Prostate gland (tissue), 2 donors: ENCODE data around the gene ATP5PB. TPM values are rescaled to one million over a fixed set of nuclear protein-coding genes. Genes with fewer than 3 reads are reported as not detected.

Source experiments
- DNase-seq: peaks from one replicate; pipeline ENCODE4 v3.0.0-alpha.2; 2019; ENCODE audit warnings: low spot score
- H3K27ac ChIP-seq, 2 donors: fragments of 200-600 bp; sonication (generic); 2 replicates each; pipeline ENCODE4 v1.5.1; 2017 to 2019
- H3K27me3 ChIP-seq: fragments of 200-600 bp; sonication (generic); replicated peaks from 2 replicates; pipeline ENCODE4 v1.5.1; 2019; ENCODE audit not compliant: insufficient read depth
- H3K36me3 ChIP-seq, 2 donors: fragments of 200-600 bp; sonication (generic); 1 replicate in 1 of 2; 2 replicates in 1 of 2; pipeline versions ENCODE4 v1.5.1 to v1.8.1; 2017 to 2019
- H3K4me1 ChIP-seq: fragments of 200-600 bp; sonication (generic); replicated peaks from 2 replicates; pipeline ENCODE4 v1.5.1; 2019
- H3K4me3 ChIP-seq, 2 donors: fragments of 200-600 bp; sonication (generic); 2 replicates each; pipeline ENCODE4 v1.5.1; 2017 to 2019
- H3K9me3 ChIP-seq: fragments of 200-600 bp; sonication (generic); 2 replicates; pipeline ENCODE4 v1.5.1; 2017
- CTCF ChIP-seq, 4 experiments: fragments of 200-600 bp in 2 of 4; fragments of 450-650 bp in 2 of 4; sonication (generic) in 2 of 4; IDR thresholded peaks; 1 replicate in 3 of 4; 2 replicates in 1 of 4; pipeline ENCODE4 v1.5.1; 2016 to 2019; ENCODE audit warnings: antibody characterized with exemption in 4 of 4, mild to moderate bottlenecking in 2 of 4, moderate library complexity in 2 of 4
- POLR2A ChIP-seq: fragments of 450-650 bp; IDR thresholded peaks from one replicate; pipeline ENCODE4 v1.6.1; 2016; ENCODE audit warnings: antibody characterized with exemption, mild to moderate bottlenecking
- POLR2AphosphoS5 ChIP-seq: sonication (generic); formaldehyde crosslinking; IDR thresholded peaks from one replicate; pipeline ENCODE4 v1.6.1; 2017; ENCODE audit warnings: antibody characterized with exemption
- WGBS: methylation state at CpG from one replicate; pipeline ENCODE4 v1.1.5; 2018; 5-methylcytosine and 5-hydroxymethylcytosine counted together
- intact Hi-C: fragments of 100-400 bp; cut with DNase I; formaldehyde crosslinking; loops from one replicate; pipeline ENCODE4 v1.14.2; 2022
- total RNA-seq, 2 donors: library from RNA; depleted of rRNA; stranded (reverse); fragments of >200 nt; gene quantifications; one replicate each; pipeline ENCODE4 v1.1.0, GENCODE V29; 2016

The ATP5PB gene
- total RNA-seq, result 100 to 1,000 TPM; 144 to 192 TPM

GRCh38 chr1:111448918-111449702 lies at the start of gene ATP5PB, which contains the start of gene WDR77:
ATP5PB (plus strand) TSS chr1:111449464; CDS start chr1:111449542, 78 bp downstream.
WDR77 (minus strand) TSS chr1:111449256; CDS start chr1:111449169, 87 bp downstream.
- TF ChIP-seq POLR2AphosphoS5 (peak; percentile 96), POLR2A (peak; percentile 12), CTCF (IDR thresholded peaks at IDR 0.05) (no peak)
- no peaks in the 10 kb centered on the region for H3K36me3 ChIP-seq
- H3K4me3 ChIP-seq, result peak within 1 kb of the TSS; percentile 71 to 91
- H3K27ac ChIP-seq, result peak within 1 kb of the TSS; percentile 69 to 82
- intact Hi-C loops, result no loop called here
- peak; percentile 97 for DNase-seq
- under 1% methylated on average over 48 of the region's 54 CpGs for WGBS
- H3K4me1 ChIP-seq, result no peaks in the 10 kb centered on the region
- no peaks in the 10 kb centered on the region for H3K9me3 ChIP-seq
- H3K27me3 ChIP-seq, result no peaks in the 10 kb centered on the region

- TF ChIP-seq POLR2AphosphoS5 (peak; percentile 29), POLR2A (no peak), CTCF (IDR thresholded peaks at IDR 0.05) (peak; percentile 53 to 87 (median 79))
- peak; percentile 67 for DNase-seq
- no peaks in the 10 kb centered on the region for H3K9me3 ChIP-seq
- H3K4me1 ChIP-seq, result no peaks in the 10 kb centered on the region
- WGBS, result 19% methylated on average over 9 of the region's 9 CpGs
- H3K4me3 ChIP-seq, result no peak overlapping the region
- intact Hi-C loops, result loop anchor here (2.0 kb wide), 1 partner anchor 177 kb away; no protein-coding TSS in a partner anchor
- no peak overlapping the region for H3K27ac ChIP-seq
- H3K36me3 ChIP-seq, result no peaks in the 10 kb centered on the region
- no peaks in the 10 kb centered on the region for H3K27me3 ChIP-seq
Observed at GRCh38 chr1:111399792-111400610, 49.3 kb upstream of the ATP5PB start.

GRCh38 chr1:111402083-111402482 lies 47.2 kb upstream of the ATP5PB start:
- intact Hi-C loops, result no loop called here
- WGBS, result 92% methylated on average over 5 of the region's 5 CpGs
- Histone ChIP-seq H3K4me3 (no peak overlapping the region), H3K4me1 (no peaks in the 10 kb centered on the region), H3K9me3 (no peaks in the 10 kb centered on the region), H3K27ac (no peak overlapping the region), H3K27me3 (no peaks in the 10 kb centered on the region), H3K36me3 (no peaks in the 10 kb centered on the region)
- no peak for DNase-seq
- TF ChIP-seq CTCF (IDR thresholded peaks at IDR 0.05), result no peak
- TF ChIP-seq POLR2AphosphoS5, result no peak
- TF ChIP-seq POLR2A, result no peak

- H3K27ac ChIP-seq, result no peak overlapping the region
- 87% methylated on average over 4 of the region's 4 CpGs for WGBS
- H3K9me3 ChIP-seq, result no peaks in the 10 kb centered on the region
- no peak for DNase-seq
- H3K27me3 ChIP-seq, result no peaks in the 10 kb centered on the region
- TF ChIP-seq CTCF (IDR thresholded peaks at IDR 0.05) (no peak), POLR2A (no peak), POLR2AphosphoS5 (no peak)
- no peaks in the 10 kb centered on the region for H3K4me1 ChIP-seq
- no peaks in the 10 kb centered on the region for H3K36me3 ChIP-seq
- no peak overlapping the region for H3K4me3 ChIP-seq
- intact Hi-C loops, result no loop called here
Observed at GRCh38 chr1:111404588-111404987, 44.7 kb upstream of the ATP5PB start.
